Activated T-cell treated with anti-CD3 and anti-CD28 coated beads, Interleukin-2, amount 50 U/mL, for 72 hours (primary cell): ENCODE results near the gene TTLL3. TPM values are rescaled to one million over a fixed set of nuclear protein-coding genes. Genes with fewer than 3 reads are reported as not detected.

Experiments
- ATAC-seq, 2 donors: fragments of 150-1000 bp; cut with Tn5 transposase; replicated peaks in 1 of 2; 2 replicates each; pipeline ENCODE4 v1.10.0; 2021; ENCODE audit warnings: moderate library complexity in 2 of 2, mild to moderate bottlenecking in 1 of 2
- DNase-seq, 2 donors: peaks; one replicate each; pipeline ENCODE4 v3.0.0; 2021 to 2022; ENCODE audit warnings: mixed read lengths in 1 of 2
- H3K27ac Mint-ChIP-seq: one replicate; pipeline ENCODE4 v1.8.0; 2022; ENCODE audit warnings: mild to moderate bottlenecking, moderate library complexity, mixed read lengths
- H3K27me3 Mint-ChIP-seq: one replicate; pipeline ENCODE4 v1.8.0; 2022; ENCODE audit warnings: low read depth, mixed read lengths
- H3K36me3 Mint-ChIP-seq, 2 donors: one replicate each; pipeline ENCODE4 v1.8.0; 2022; ENCODE audit warnings: mixed read lengths in 2 of 2, mild to moderate bottlenecking in 1 of 2; ENCODE audit not compliant: insufficient read depth in 2 of 2
- H3K4me1 Mint-ChIP-seq: one replicate; pipeline ENCODE4 v1.8.0; 2022; ENCODE audit warnings: low read depth, mixed read lengths
- H3K4me3 Mint-ChIP-seq, 2 donors: one replicate each; pipeline ENCODE4 v1.8.0; 2022; ENCODE audit warnings: mild to moderate bottlenecking in 2 of 2, mixed read lengths in 2 of 2, moderate library complexity in 2 of 2
- H3K9me3 Mint-ChIP-seq, 2 donors: one replicate each; pipeline ENCODE4 v1.8.0; 2022; ENCODE audit warnings: mixed read lengths in 2 of 2
- total RNA-seq, 2 donors: library from RNA; stranded (reverse); gene quantifications; one replicate each; pipeline ENCODE4 v1.2.3, GENCODE V29; 2022

The TTLL3 gene
- total RNA-seq, 2 donors from 2014 or later, result 63.6 to 75.5 TPM

GRCh38 chr3:9803494-9803893 lies 6.6 kb upstream of the TTLL3 start:
- H3K36me3 Mint-ChIP-seq, result peaks cover 12 to 40% of the 10 kb centered on the region in 2 donors
- ATAC-seq (no peak), DNase-seq (no peak)
- no peak overlapping the region for H3K27ac Mint-ChIP-seq
- peaks cover 23% of the 10 kb centered on the region for H3K4me1 Mint-ChIP-seq
- H3K4me3 Mint-ChIP-seq, result no peak overlapping the region
- no peaks in the 10 kb centered on the region for H3K9me3 Mint-ChIP-seq
- H3K27me3 Mint-ChIP-seq, result no peaks in the 10 kb centered on the region

GRCh38 chr3:9804996-9805395 lies 5.1 kb upstream of the TTLL3 start:
- peaks cover 12 to 30% of the 10 kb centered on the region in 2 donors for H3K36me3 Mint-ChIP-seq
- no peak overlapping the region for H3K4me3 Mint-ChIP-seq
- no peak for ATAC-seq
- no peaks in the 10 kb centered on the region for H3K9me3 Mint-ChIP-seq
- no peak overlapping the region for H3K27ac Mint-ChIP-seq
- peaks cover 35% of the 10 kb centered on the region for H3K4me1 Mint-ChIP-seq
- no peaks in the 10 kb centered on the region for H3K27me3 Mint-ChIP-seq
- DNase-seq, result no peak

- Mint-ChIP-seq H3K27ac (no peak overlapping the region), H3K36me3 (peaks cover 13 to 30% of the 10 kb centered on the region in 2 donors), H3K4me3 (no peak overlapping the region), H3K27me3 (no peaks in the 10 kb centered on the region), H3K4me1 (peaks cover 43% of the 10 kb centered on the region), H3K9me3 (no peaks in the 10 kb centered on the region)
- DNase-seq, result no peak
- ATAC-seq, result no peak
Measured at GRCh38 chr3:9806137-9806536, 3.9 kb upstream of the TTLL3 start.

- Mint-ChIP-seq H3K27ac (peak overlapping the region; percentile 8), H3K9me3 (no peaks in the 10 kb centered on the region), H3K27me3 (no peaks in the 10 kb centered on the region), H3K36me3 (peaks cover 17 to 35% of the 10 kb centered on the region in 2 donors), H3K4me3 (no peak overlapping the region), H3K4me1 (peaks cover 43% of the 10 kb centered on the region)
- no peak for DNase-seq
- ATAC-seq, result no peak
Measured at GRCh38 chr3:9806688-9807589, 3.1 kb upstream of the TTLL3 start.

- Mint-ChIP-seq H3K36me3 (peaks cover 17 to 33% of the 10 kb centered on the region in 2 donors), H3K9me3 (no peaks in the 10 kb centered on the region), H3K4me3 (peak overlapping the region in 1 of 2 donors; percentile 23), H3K27me3 (no peaks in the 10 kb centered on the region), H3K27ac (peak overlapping the region; percentile 96), H3K4me1 (peaks cover 41% of the 10 kb centered on the region)
- DNase-seq (no peak), ATAC-seq (no peak)
Measured at GRCh38 chr3:9807981-9808344, 2.1 kb upstream of the TTLL3 start.

GRCh38 chr3:9808345-9809037 lies 1.6 kb upstream of the TTLL3 start:
- peaks cover 15 to 29% of the 10 kb centered on the region in 2 donors for H3K36me3 Mint-ChIP-seq
- H3K27me3 Mint-ChIP-seq, result no peaks in the 10 kb centered on the region
- H3K9me3 Mint-ChIP-seq, result no peaks in the 10 kb centered on the region
- peaks cover 39% of the 10 kb centered on the region for H3K4me1 Mint-ChIP-seq
- H3K27ac Mint-ChIP-seq, result peak overlapping the region; percentile 96
- DNase-seq (peak; percentile 64 to 69), ATAC-seq (peak; percentile 72 to 80)
- H3K4me3 Mint-ChIP-seq, result peak overlapping the region; percentile 92 to 96

GRCh38 chr3:9809239-9809614 lies 835 bp upstream of the TTLL3 start:
- DNase-seq, result no peak
- peak; percentile 6 to 28 for ATAC-seq
- Mint-ChIP-seq H3K27ac (peak overlapping the region; percentile 96), H3K36me3 (peaks cover 13 to 26% of the 10 kb centered on the region in 2 donors), H3K9me3 (no peaks in the 10 kb centered on the region), H3K4me3 (peak overlapping the region; percentile 92 to 96), H3K27me3 (no peaks in the 10 kb centered on the region), H3K4me1 (peaks cover 39% of the 10 kb centered on the region)

- Mint-ChIP-seq H3K27ac (no peak overlapping the region), H3K9me3 (no peaks in the 10 kb centered on the region), H3K27me3 (no peaks in the 10 kb centered on the region), H3K4me3 (peak overlapping the region; percentile 23 to 92), H3K4me1 (peaks cover 39% of the 10 kb centered on the region), H3K36me3 (peaks cover 9 to 24% of the 10 kb centered on the region in 2 donors)
- no peak for ATAC-seq
- no peak for DNase-seq
Measured at GRCh38 chr3:9810433-9810770, 340 bp downstream of the TTLL3 start.

GRCh38 chr3:9810846-9811245 lies 784 bp downstream of the TTLL3 start:
- Mint-ChIP-seq H3K9me3 (no peaks in the 10 kb centered on the region), H3K4me3 (peak overlapping the region; percentile 23 to 92), H3K36me3 (peaks cover 9 to 23% of the 10 kb centered on the region in 2 donors), H3K27ac (peak overlapping the region; percentile 20), H3K4me1 (peaks cover 39% of the 10 kb centered on the region), H3K27me3 (no peaks in the 10 kb centered on the region)
- DNase-seq (no peak), ATAC-seq (no peak)

GRCh38 chr3:9812870-9813483 lies 2.9 kb downstream of the TTLL3 start:
- ATAC-seq (no peak), DNase-seq (no peak)
- peaks cover 7 to 21% of the 10 kb centered on the region in 2 donors for H3K36me3 Mint-ChIP-seq
- H3K27ac Mint-ChIP-seq, result no peak overlapping the region
- H3K4me1 Mint-ChIP-seq, result peaks cover 25% of the 10 kb centered on the region
- H3K9me3 Mint-ChIP-seq, result no peaks in the 10 kb centered on the region
- H3K4me3 Mint-ChIP-seq, result no peak overlapping the region
- H3K27me3 Mint-ChIP-seq, result no peaks in the 10 kb centered on the region

- no peaks in the 10 kb centered on the region for H3K27me3 Mint-ChIP-seq
Measured at GRCh38 chr3:9815986-9816385, 5.9 kb downstream of the TTLL3 start.

GRCh38 chr3:9817436-9817835 lies 7.4 kb downstream of the TTLL3 start:
- H3K36me3 Mint-ChIP-seq, result peaks cover 4 to 11% of the 10 kb centered on the region in 2 donors
- no peaks in the 10 kb centered on the region for H3K4me1 Mint-ChIP-seq
- H3K27me3 Mint-ChIP-seq, result no peaks in the 10 kb centered on the region
- ATAC-seq, result peak in 1 of 2 donors; percentile 14
- H3K9me3 Mint-ChIP-seq, result no peaks in the 10 kb centered on the region
- no peak overlapping the region for H3K27ac Mint-ChIP-seq
- no peak for DNase-seq
- no peak overlapping the region for H3K4me3 Mint-ChIP-seq

More at GRCh38 chr3:9815986-9816385, 5.9 kb downstream of the TTLL3 start:
- ATAC-seq (peak; percentile 8 to 9), DNase-seq (no peak)
- H3K4me1 Mint-ChIP-seq, result no peaks in the 10 kb centered on the region
- H3K4me3 Mint-ChIP-seq, result no peak overlapping the region
- peaks cover 8 to 18% of the 10 kb centered on the region in 2 donors for H3K36me3 Mint-ChIP-seq
- H3K27ac Mint-ChIP-seq, result no peak overlapping the region
- H3K9me3 Mint-ChIP-seq, result no peaks in the 10 kb centered on the region
